SK-N-SH (cell line): ENCODE results near the gene CCDC9.

Source experiments
- CHD2 ChIP-seq: fragments of 150-350 bp; IDR thresholded peaks from 2 replicates; pipeline ENCODE4 v1.6.1; 2018; ENCODE audit warnings: low read length; ENCODE audit not compliant: partially characterized antibody
- CTCF ChIP-seq: fragments of 200-600 bp; sonication (generic); IDR thresholded peaks from 2 replicates; pipeline ENCODE4 v1.6.1; 2017; ENCODE audit warnings: antibody characterized with exemption, mild to moderate bottlenecking, moderate library complexity
- EP300 ChIP-seq, 2 experiments: IDR thresholded peaks; 2 replicates each; pipeline versions ENCODE4 v1.4.0 to v1.6.1; 2012; ENCODE audit warnings: borderline replicate concordance in 1 of 2, low read depth in 1 of 2, low read length in 1 of 2
- FOXJ3 ChIP-seq: sonication (generic); formaldehyde crosslinking; IDR thresholded peaks from 2 replicates; pipeline ENCODE4 v1.5.1; 2020; ENCODE audit warnings: mild to moderate bottlenecking, missing genetic modification reagents
- GABPA ChIP-seq: IDR thresholded peaks from 2 replicates; pipeline ENCODE4 v1.4.0; 2012; ENCODE audit warnings: low read depth, mild to moderate bottlenecking
- MXI1 ChIP-seq: IDR thresholded peaks from 2 replicates; pipeline ENCODE4 v1.6.1; 2012; ENCODE audit warnings: mild to moderate bottlenecking, low read depth, low read length, improper control_type of control experiment
- RAD21 ChIP-seq: IDR thresholded peaks from 2 replicates; pipeline ENCODE4 v1.6.1; 2012; ENCODE audit warnings: mild to moderate bottlenecking, low read length
- REST ChIP-seq: IDR thresholded peaks from 2 replicates; pipeline ENCODE4 v1.6.1; 2012; ENCODE audit warnings: mild to moderate bottlenecking, low read depth, low read length, moderate library complexity
- RFX5 ChIP-seq: IDR thresholded peaks from 2 replicates; pipeline ENCODE4 v1.6.1; 2012; ENCODE audit warnings: mild to moderate bottlenecking, improper control_type of control experiment, low read length
- TAF1 ChIP-seq: IDR thresholded peaks from 2 replicates; pipeline ENCODE4 v1.6.1; 2012; ENCODE audit warnings: low read depth, mild to moderate bottlenecking, low read length, moderate library complexity, borderline replicate concordance
- USF2 ChIP-seq: fragments of 150-350 bp; IDR thresholded peaks from 2 replicates; pipeline ENCODE4 v1.6.1; 2017; ENCODE audit warnings: antibody characterized with exemption, low read length, low read depth, borderline replicate concordance
- TF ChIP-seq, protein P1 (sequence below): IDR thresholded peaks from 2 replicates; pipeline ENCODE4; 2012

- no peak for TF ChIP-seq CTCF
- no peak for TF ChIP-seq REST
- TF ChIP-seq RFX5, result no peak
- TF ChIP-seq TAF1, result no peak
- no peak for TF ChIP-seq USF2
- no peak for TF ChIP-seq RAD21
- TF ChIP-seq EP300 (IDR thresholded peaks at IDR 0.05; ENCODE audit: borderline replicate concordance in 1 of 2, low read depth in 1 of 2, low read length in 1 of 2), result no peak
- no peak for TF ChIP-seq FOXJ3 (CRISPR knock-in tag)
- TF ChIP-seq CHD2, result no peak
- TF ChIP-seq, protein P1, sequence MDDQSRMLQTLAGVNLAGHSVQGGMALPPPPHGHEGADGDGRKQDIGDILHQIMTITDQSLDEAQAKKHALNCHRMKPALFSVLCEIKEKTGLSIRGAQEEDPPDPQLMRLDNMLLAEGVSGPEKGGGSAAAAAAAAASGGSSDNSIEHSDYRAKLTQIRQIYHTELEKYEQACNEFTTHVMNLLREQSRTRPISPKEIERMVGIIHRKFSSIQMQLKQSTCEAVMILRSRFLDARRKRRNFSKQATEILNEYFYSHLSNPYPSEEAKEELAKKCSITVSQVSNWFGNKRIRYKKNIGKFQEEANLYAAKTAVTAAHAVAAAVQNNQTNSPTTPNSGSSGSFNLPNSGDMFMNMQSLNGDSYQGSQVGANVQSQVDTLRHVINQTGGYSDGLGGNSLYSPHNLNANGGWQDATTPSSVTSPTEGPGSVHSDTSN, result no peak
- no peak for TF ChIP-seq MXI1
- TF ChIP-seq GABPA, result no peak
Measured at GRCh38 chr19:47266401-47266941, 10.1 kb downstream of the CCDC9 start.
